NCI-H1436 treated with DMSO at 0.1 percent for 48 hours (cell line): ENCODE data around the gene CAMK1.

Experiments used
- DNase-seq: peaks from one replicate; lab custom pipeline; 2025; lab: John Stamatoyannopoulos, UW

The CAMK1 gene

GRCh38 chr3:9736831-9737230 lies 32.9 kb downstream of the CAMK1 start:
- no peak for DNase-seq

- no peak for DNase-seq
These were observed 37.0 kb downstream of the CAMK1 start for GRCh38 chr3:9732740-9733115.

GRCh38 chr3:9732080-9732739 lies 37.5 kb downstream of the CAMK1 start:
- DNase-seq: no peak

GRCh38 chr3:9731206-9732079 lies 38.3 kb downstream of the CAMK1 start, which contains the start of gene BRPF1:
Gene BRPF1 (plus strand): TSS chr3:9731735. CDS start chr3:9734141, 2,406 bp downstream.
- DNase-seq: peak; percentile 68

- DNase-seq: no peak
These were observed 39.0 kb downstream of the CAMK1 start for GRCh38 chr3:9730657-9731205.

- DNase-seq: no peak
These were observed 40.3 kb downstream of the CAMK1 start for GRCh38 chr3:9729419-9729818.

- DNase-seq: no peak
These were observed 42.0 kb downstream of the CAMK1 start for GRCh38 chr3:9727743-9728142.

GRCh38 chr3:9727041-9727595 lies 42.6 kb downstream of the CAMK1 start:
- DNase-seq: no peak

GRCh38 chr3:9725775-9726515 lies 43.8 kb downstream of the CAMK1 start:
- DNase-seq: no peak

- no peak for DNase-seq
These were observed 48.1 kb downstream of the CAMK1 start for GRCh38 chr3:9721700-9722060.

GRCh38 chr3:9721015-9721699 lies 48.6 kb downstream of the CAMK1 start:
- DNase-seq: no peak

- DNase-seq: no peak
These were observed 51.6 kb downstream of the CAMK1 start for GRCh38 chr3:9718118-9718517.

GRCh38 chr3:9717563-9717962 lies 52.2 kb downstream of the CAMK1 start:
- no peak for DNase-seq

- DNase-seq: no peak
These were observed 52.8 kb downstream of the CAMK1 start for GRCh38 chr3:9716801-9717555.

GRCh38 chr3:9715764-9716437 lies 53.8 kb downstream of the CAMK1 start:
- DNase-seq: no peak

- DNase-seq: no peak
These were observed 54.6 kb downstream of the CAMK1 start for GRCh38 chr3:9715136-9715535.

- no peak for DNase-seq
These were observed 56.6 kb downstream of the CAMK1 start for GRCh38 chr3:9713142-9713541.

- DNase-seq: no peak
These were observed 57.3 kb downstream of the CAMK1 start for GRCh38 chr3:9712415-9712814.

GRCh38 chr3:9710174-9710739 lies 59.5 kb downstream of the CAMK1 start:
- no peak for DNase-seq
